Gastrocnemius medialis (tissue), 4 donors: ENCODE measurements around the gene NIBAN1. TPM values are rescaled to one million over a fixed set of nuclear protein-coding genes. Genes with fewer than 3 reads are reported as not detected.

ENCODE experiments used
- ATAC-seq, 2 donors: fragments of 150-250 bp; one replicate each; pipeline ENCODE4 v1.9.1; 2016
- DNase-seq, 2 donors: peaks; one replicate each; pipeline ENCODE4 v3.0.0-alpha.2; 2019
- H3K27ac ChIP-seq, 4 donors: fragments of 200-600 bp; sonication (generic); 1 replicate in 1 of 4; 2 replicates in 3 of 4; pipeline ENCODE4 v1.5.1; 2016 to 2018; ENCODE audit warnings: mild to moderate bottlenecking in 2 of 4, moderate library complexity in 1 of 4
- H3K27me3 ChIP-seq, 3 donors: fragments of 200-600 bp; sonication (generic) in 2 of 3; 1 replicate in 1 of 3; 2 replicates in 2 of 3; pipeline versions ENCODE4 v1.5.1 to v1.6.0; 2016 to 2019; ENCODE audit warnings: mild to moderate bottlenecking in 1 of 3, moderate library complexity in 1 of 3
- H3K36me3 ChIP-seq, 2 donors: fragments of 200-600 bp; sonication (generic) in 1 of 2; one replicate each; pipeline ENCODE4 v1.5.1; 2017 to 2018
- H3K4me1 ChIP-seq, 2 donors: fragments of 200-600 bp; sonication (generic) in 1 of 2; one replicate each; pipeline ENCODE4 v1.5.1; 2016 to 2017; ENCODE audit warnings: mild to moderate bottlenecking in 2 of 2
- H3K4me3 ChIP-seq, 4 donors: fragments of 200-600 bp; sonication (generic) in 3 of 4; 1 replicate in 1 of 4; 2 replicates in 3 of 4; pipeline ENCODE4 v1.5.1; 2016 to 2019; ENCODE audit warnings: mild to moderate bottlenecking in 2 of 4
- H3K9me3 ChIP-seq, 3 donors: fragments of 200-600 bp; sonication (generic) in 2 of 3; 1 replicate in 1 of 3; 2 replicates in 2 of 3; pipeline ENCODE4 v1.5.1; 2016 to 2019
- CTCF ChIP-seq, 5 experiments: fragments of 450-650 bp in 3 of 5; fragments of 200-600 bp in 2 of 5; sonication (generic) in 2 of 5; IDR thresholded peaks in 4 of 5; conservative IDR thresholded peaks in 1 of 5; 1 replicate in 4 of 5; 2 replicates in 1 of 5; pipeline ENCODE4 v1.5.1; 2016 to 2019; ENCODE audit warnings: antibody characterized with exemption in 5 of 5, mild to moderate bottlenecking in 3 of 5, moderate library complexity in 3 of 5
- POLR2A ChIP-seq, 2 donors: fragments of 450-650 bp; IDR thresholded peaks; one replicate each; pipeline ENCODE4 v1.6.1; 2017; ENCODE audit warnings: antibody characterized with exemption in 2 of 2, mild to moderate bottlenecking in 2 of 2, moderate library complexity in 2 of 2
- in situ Hi-C, 4 donors: fragments of 200-750 bp; cut with MboI; loops; one replicate each; pipeline versions ENCODE4 v1.15.0 to v1.8.0; 2017; ENCODE audit warnings: low sequenced_read_pairs in 4 of 4
- intact Hi-C: fragments of 100-400 bp; cut with DNase I; formaldehyde crosslinking; loops from one replicate; pipeline ENCODE4 v1.15.1; 2023; ENCODE audit warnings: low total_unique reads
- total RNA-seq, 4 donors: library from RNA; depleted of rRNA; stranded (reverse); fragments of >200 nt; gene quantifications; one replicate each; pipeline versions ENCODE4 v1.1.0 to v1.2.3, GENCODE V29; 2016

Gene NIBAN1
- total RNA-seq, 4 donors from 2014 or later, result 11.7 to 125 (median 19.7) TPM

GRCh38 chr1:184945029-184945428 is 29.3 kb downstream of the NIBAN1 start:
- Histone ChIP-seq H3K9me3 (no peaks in the 10 kb centered on the region), H3K36me3 (no peaks in the 10 kb centered on the region), H3K4me3 (no peak overlapping the region), H3K4me1 (peaks cover 7 to 9% of the 10 kb centered on the region in 2 donors), H3K27me3 (no peaks in the 10 kb centered on the region), H3K27ac (peak overlapping the region in 2 of 4 donors; percentile 41 to 46)
- no peak for ATAC-seq
- TF ChIP-seq POLR2A (IDR thresholded peaks at IDR 0.05), result no peak
- intact Hi-C loops (no loop called here), in situ Hi-C loops (no loop called here)
- DNase-seq, result no peak

GRCh38 chr1:184943998-184944397 is 30.3 kb downstream of the NIBAN1 start:
- no peak for DNase-seq
- in situ Hi-C loops, result no loop called here
- Histone ChIP-seq H3K27ac (peak overlapping the region in 1 of 4 donors; percentile 27), H3K9me3 (no peaks in the 10 kb centered on the region), H3K4me3 (no peak overlapping the region), H3K4me1 (peaks cover 9 to 14% of the 10 kb centered on the region in 2 donors), H3K36me3 (no peaks in the 10 kb centered on the region), H3K27me3 (no peaks in the 10 kb centered on the region)
- no peak for TF ChIP-seq POLR2A (IDR thresholded peaks at IDR 0.05)
- no peak for TF ChIP-seq CTCF (IDR thresholded peaks at IDR 0.05 in 4 of 5, conservative IDR thresholded peaks at IDR 0.05 in 1 of 5)
- intact Hi-C loops, result no loop called here
- ATAC-seq, result no peak

GRCh38 chr1:184941735-184942134 is 32.6 kb downstream of the NIBAN1 start:
- no peak for DNase-seq
- intact Hi-C loops, result no loop called here

GRCh38 chr1:184941410-184941733 is 32.9 kb downstream of the NIBAN1 start:
- intact Hi-C loops, result no loop called here
- no peak overlapping the region for H3K27ac ChIP-seq

More at GRCh38 chr1:184941735-184942134, 32.6 kb downstream of the NIBAN1 start:
- in situ Hi-C loops, result no loop called here
- TF ChIP-seq POLR2A (IDR thresholded peaks at IDR 0.05) (no peak), CTCF (IDR thresholded peaks at IDR 0.05 in 4 of 5, conservative IDR thresholded peaks at IDR 0.05 in 1 of 5) (no peak)
- Histone ChIP-seq H3K36me3 (no peaks in the 10 kb centered on the region), H3K4me3 (no peak overlapping the region), H3K27ac (no peak overlapping the region), H3K9me3 (no peaks in the 10 kb centered on the region), H3K27me3 (no peaks in the 10 kb centered on the region), H3K4me1 (peaks cover 9 to 19% of the 10 kb centered on the region in 2 donors)
- ATAC-seq, result no peak

GRCh38 chr1:184940694-184941409 is 33.5 kb downstream of the NIBAN1 start:
- no peak for ATAC-seq
- intact Hi-C loops, result no loop called here
- peaks cover 8 to 24% of the 10 kb centered on the region in 2 donors for H3K4me1 ChIP-seq
- H3K4me3 ChIP-seq, result no peak overlapping the region
- no peak for TF ChIP-seq POLR2A (IDR thresholded peaks at IDR 0.05)
- TF ChIP-seq CTCF (IDR thresholded peaks at IDR 0.05 in 4 of 5, conservative IDR thresholded peaks at IDR 0.05 in 1 of 5), result no peak
- H3K36me3 ChIP-seq, result no peaks in the 10 kb centered on the region
- in situ Hi-C loops, result no loop called here
- no peaks in the 10 kb centered on the region for H3K27me3 ChIP-seq
- H3K9me3 ChIP-seq, result no peaks in the 10 kb centered on the region
- H3K27ac ChIP-seq, result no peak overlapping the region
- no peak for DNase-seq

More at GRCh38 chr1:184941410-184941733, 32.9 kb downstream of the NIBAN1 start:
- DNase-seq, result no peak
- H3K4me1 ChIP-seq, result peaks cover 9 to 19% of the 10 kb centered on the region in 2 donors
- no peak overlapping the region for H3K4me3 ChIP-seq
- in situ Hi-C loops, result no loop called here
- H3K36me3 ChIP-seq, result no peaks in the 10 kb centered on the region
- ATAC-seq, result no peak
- TF ChIP-seq POLR2A (IDR thresholded peaks at IDR 0.05), result no peak
- TF ChIP-seq CTCF (IDR thresholded peaks at IDR 0.05 in 4 of 5, conservative IDR thresholded peaks at IDR 0.05 in 1 of 5), result no peak
- H3K27me3 ChIP-seq, result no peaks in the 10 kb centered on the region
- H3K9me3 ChIP-seq, result no peaks in the 10 kb centered on the region
